ENCODE measurements around the gene PRKN. TPM values are rescaled to one million over a fixed set of nuclear protein-coding genes. Genes with fewer than 3 reads are reported as not detected.

Gene PRKN
- total RNA-seq, 1 experiment from 2014 or later: 2.0 TPM

- no peak overlapping the region for H4K91ac ChIP-seq (ENCODE audit: insufficient read length, low read depth, low read length)
- no peak overlapping the region for H3K18ac ChIP-seq (ENCODE audit: insufficient read length, low read depth, low read length)
- no peak overlapping the region for H2BK20ac ChIP-seq (ENCODE audit: low read depth, low read length, poor library complexity, severe bottlenecking)
- H2BK12ac ChIP-seq (ENCODE audit: insufficient read length, low read depth, low read length): no peak overlapping the region
- H3K9me3 ChIP-seq (ENCODE audit: control insufficient read depth, low read depth, low read length): no peaks in the 10 kb centered on the region
- no peak overlapping the region for H2BK5ac ChIP-seq (ENCODE audit: insufficient read length, low read length)
- no peak overlapping the region for H2AFZ ChIP-seq (ENCODE audit: low read length)
- H3K79me2 ChIP-seq (ENCODE audit: insufficient read depth, low read length): no peaks in the 10 kb centered on the region
- no peaks in the 10 kb centered on the region for H4K20me1 ChIP-seq (ENCODE audit: control insufficient read depth, insufficient read depth, insufficient read length)
- Mint-ChIP-seq H3K36me3 (ENCODE audit: insufficient read depth in 1 of 3, low read depth in 3 of 3) (no peaks in the 10 kb centered on the region), H3K27me3 (ENCODE audit: low read depth) (peaks cover 3% of the 10 kb centered on the region; the same call in 1 of the 2 replicates), H3K27ac (no peak overlapping the region; a peak in 1 of 7 replicates), H3K9me3 (no peaks in the 10 kb centered on the region), H3K4me3 (no peak overlapping the region), H3K4me1 (peaks cover 3 to 8% of the 10 kb centered on the region in 2 experiments; a peak in 3 of 4 replicates)
- H4K8ac ChIP-seq (replicated peaks; ENCODE audit: insufficient read length, low read depth, low read length): no peak overlapping the region
- H3K27me3 ChIP-seq (ENCODE audit: insufficient read depth, low read length): no peaks in the 10 kb centered on the region
- H4K5ac ChIP-seq (ENCODE audit: insufficient read length, low read depth, low read length): no peak overlapping the region
- H3K27ac ChIP-seq (ENCODE audit: insufficient read length, low read depth, low read length): no peak overlapping the region
- no peak overlapping the region for H3K23ac ChIP-seq (ENCODE audit: insufficient read length, low read depth, low read length)
- H2BK15ac ChIP-seq (ENCODE audit: low read depth, low read length): no peak overlapping the region
- WGBS (ENCODE audit: extremely low coverage, insufficient read length, low lambda C conversion rate): no CpG with 5 or more reads among the region's 11 CpGs
- no peaks in the 10 kb centered on the region for H3K4me1 ChIP-seq (ENCODE audit: insufficient read depth, low read length)
- H3K79me1 ChIP-seq (ENCODE audit: insufficient read depth, low read depth, low read length, poor library complexity, severe bottlenecking): no peaks in the 10 kb centered on the region
- no peak overlapping the region for H3K9ac ChIP-seq (ENCODE audit: extremely low read depth, insufficient read length, low read length)
- no peak overlapping the region for H2BK120ac ChIP-seq (ENCODE audit: low read depth, low read length, poor library complexity, severe bottlenecking)
- no peak overlapping the region for H3K56ac ChIP-seq (ENCODE audit: insufficient read length, low read depth, low read length)
- DNase-seq: no peak
- no peak overlapping the region for H2AK5ac ChIP-seq (ENCODE audit: insufficient read length, low read length)
- H3K4me2 ChIP-seq (ENCODE audit: insufficient read depth, insufficient read length, low read length): no peak overlapping the region
- no peak for TF ChIP-seq CTCF (conservative IDR thresholded peaks at IDR 0.05)
- H3T11ph ChIP-seq (ENCODE audit: low read length): no peak overlapping the region
- no peak overlapping the region for H3K4ac ChIP-seq (ENCODE audit: low read depth, low read length)
- no peak overlapping the region for H3K14ac ChIP-seq (ENCODE audit: insufficient read depth, low read length)
- no peaks in the 10 kb centered on the region for H3K23me2 ChIP-seq (ENCODE audit: insufficient read length, low read depth, low read length, poor library complexity, severe bottlenecking)
These were observed 1351.2 kb downstream of the PRKN start for GRCh38 chr6:161376367-161376766.
